Naive thymus-derived CD4-positive, alpha-beta T cell (primary cell): ENCODE results near the gene NUTM2B. TPM values are rescaled to one million over a fixed set of nuclear protein-coding genes. Genes with fewer than 3 reads are reported as not detected.
"Not testable (repeated sequence)": the region's sequence is repeated elsewhere in the genome, so short reads cannot be mapped to it uniquely, and the experiment has no call there.

ENCODE experiments used
- ATAC-seq: fragments of 150-1000 bp; cut with Tn5 transposase; 2 replicates; pipeline ENCODE4 v1.10.0; 2021; ENCODE audit warnings: mild to moderate bottlenecking, moderate library complexity
- CTCF ChIA-PET: fragments of 350-600 bp; sonication (Branson Sonifier 250); formaldehyde crosslinking; loops from one replicate; lab custom pipeline; 2021; ENCODE audit warnings: antibody characterized with exemption; lab: Charles Lee
- POLR2A ChIA-PET: fragments of 350-600 bp; sonication (Branson Sonifier 250); formaldehyde crosslinking; loops from one replicate; lab custom pipeline; 2021; ENCODE audit warnings: antibody characterized with exemption, inconsistent platforms; lab: Charles Lee
- DNase-seq, 9 donors: peaks; one replicate each; pipeline versions ENCODE4 v3.0.0 to v3.0.0-alpha.2; 2020 to 2022; ENCODE audit warnings: mixed read lengths in 1 of 9
- H3K27ac ChIP-seq: one replicate; pipeline ENCODE4 v1.7.0; 2013; ENCODE audit warnings: mild to moderate bottlenecking, low read depth, low read length, moderate library complexity
- H3K27me3 ChIP-seq, 2 donors: one replicate each; pipeline ENCODE4 v1.7.0; 2013; ENCODE audit warnings: low read length in 2 of 2, mild to moderate bottlenecking in 2 of 2, moderate library complexity in 2 of 2; ENCODE audit not compliant: control insufficient read depth in 2 of 2, insufficient read depth in 2 of 2
- H3K36me3 ChIP-seq, 3 experiments: 1 replicate in 2 of 3; 2 replicates in 1 of 3; pipeline ENCODE4 v1.7.0; 2013; ENCODE audit warnings: low read length in 3 of 3, mild to moderate bottlenecking in 3 of 3, moderate library complexity in 1 of 3; ENCODE audit not compliant: insufficient read depth in 3 of 3, control insufficient read depth in 2 of 3
- H3K4me1 ChIP-seq, 2 donors: one replicate each; pipeline ENCODE4 v1.7.0; 2013; ENCODE audit warnings: low read length in 2 of 2, mild to moderate bottlenecking in 2 of 2, moderate library complexity in 1 of 2; ENCODE audit not compliant: control insufficient read depth in 2 of 2, insufficient read depth in 2 of 2
- H3K4me3 ChIP-seq: 2 replicates; pipeline ENCODE4 v1.7.0; 2013; ENCODE audit warnings: mild to moderate bottlenecking, low read length
- H3K9me3 ChIP-seq, 3 experiments: 1 replicate in 2 of 3; 2 replicates in 1 of 3; pipeline ENCODE4 v1.7.0; 2013; ENCODE audit warnings: low read length in 3 of 3; ENCODE audit not compliant: control insufficient read depth in 2 of 3
- H3K27ac Mint-ChIP-seq, 9 donors: one replicate each; pipeline ENCODE4 v1.8.0; 2020 to 2022; ENCODE audit warnings: mixed read lengths in 9 of 9, mild to moderate bottlenecking in 8 of 9, moderate library complexity in 5 of 9, inconsistent platforms in 2 of 9
- H3K27me3 Mint-ChIP-seq, 5 donors: one replicate each; pipeline ENCODE4 v1.8.0; 2021 to 2022; ENCODE audit warnings: mixed read lengths in 5 of 5, mild to moderate bottlenecking in 1 of 5
- H3K36me3 Mint-ChIP-seq, 5 donors: one replicate each; pipeline ENCODE4 v1.8.0; 2020 to 2022; ENCODE audit warnings: mixed read lengths in 5 of 5, mild to moderate bottlenecking in 3 of 5, inconsistent platforms in 1 of 5
- H3K4me1 Mint-ChIP-seq, 7 donors: one replicate each; pipeline ENCODE4 v1.8.0; 2020 to 2022; ENCODE audit warnings: mixed read lengths in 7 of 7, mild to moderate bottlenecking in 3 of 7, inconsistent platforms in 1 of 7
- H3K4me3 Mint-ChIP-seq, 10 donors: one replicate each; pipeline ENCODE4 v1.8.0; 2020 to 2022; ENCODE audit warnings: mild to moderate bottlenecking in 10 of 10, mixed read lengths in 10 of 10, moderate library complexity in 6 of 10, inconsistent platforms in 2 of 10
- H3K9me3 Mint-ChIP-seq, 11 donors: one replicate each; pipeline ENCODE4 v1.8.0; 2020 to 2022; ENCODE audit warnings: mixed read lengths in 11 of 11, mild to moderate bottlenecking in 4 of 11, inconsistent platforms in 1 of 11, moderate library complexity in 1 of 11
- intact Hi-C, 2 donors: fragments of 100-400 bp; cut with micrococcal nuclease; formaldehyde crosslinking; loops; one replicate each; pipeline ENCODE4 v1.15.1; 2023
- polyA plus RNA-seq, 2 donors: library from polyadenylated mRNA; unstranded; fragments of 300-500 nt; fragmentation: Illumina TruSeq; gene quantifications; one replicate each; pipeline ENCODE4 v1.2.3, GENCODE V29; 2021
- total RNA-seq, 6 experiments: library from RNA in 5 of 6; stranded (reverse) in 5 of 6; gene quantifications; 1 replicate in 5 of 6; 2 replicates in 1 of 6; pipeline ENCODE4 v1.2.3 and lab custom pipeline; 2021 to 2026

Gene NUTM2B
- total and polyA plus RNA-seq, 7 experiments from 2014 or later, result 0.09 to 3.6 (median 2.0) TPM

- H3K27me3 Mint-ChIP-seq, intact Hi-C loops, H3K4me3 Mint-ChIP-seq, DNase-seq, H3K9me3 ChIP-seq, H3K4me3 ChIP-seq, H3K4me1 ChIP-seq, ATAC-seq, H3K9me3 Mint-ChIP-seq, CTCF ChIA-PET, H3K27me3 ChIP-seq, H3K27ac ChIP-seq, H3K36me3 ChIP-seq, POLR2A ChIA-PET, H3K4me1 Mint-ChIP-seq, H3K27ac Mint-ChIP-seq: not testable (repeated sequence)
- H3K36me3 Mint-ChIP-seq, result peaks cover 2 to 39% (median 6%) of the 10 kb centered on the region in 5 donors
Observed at GRCh38 chr10:79683884-79684720, 18.9 kb upstream of the NUTM2B start.

- H3K4me1 ChIP-seq, H3K9me3 Mint-ChIP-seq, H3K27me3 ChIP-seq, H3K4me1 Mint-ChIP-seq, H3K4me3 Mint-ChIP-seq, H3K27ac ChIP-seq, H3K36me3 ChIP-seq, H3K27me3 Mint-ChIP-seq, intact Hi-C loops, H3K9me3 ChIP-seq, H3K4me3 ChIP-seq, CTCF ChIA-PET, H3K27ac Mint-ChIP-seq, POLR2A ChIA-PET: not testable (repeated sequence)
- peaks cover 2 to 39% (median 6%) of the 10 kb centered on the region in 5 donors for H3K36me3 Mint-ChIP-seq
- ATAC-seq, result peak; percentile 94
- peak in 4 of 9 donors; percentile 19 to 52 (median 32) for DNase-seq
Observed at GRCh38 chr10:79685044-79685685, 17.9 kb upstream of the NUTM2B start.

- CTCF ChIA-PET, H3K27ac ChIP-seq, H3K4me1 ChIP-seq, H3K27me3 Mint-ChIP-seq, DNase-seq, H3K9me3 ChIP-seq, H3K27ac Mint-ChIP-seq, POLR2A ChIA-PET, H3K4me3 Mint-ChIP-seq, H3K27me3 ChIP-seq, intact Hi-C loops, H3K36me3 ChIP-seq, ATAC-seq, H3K4me1 Mint-ChIP-seq, H3K9me3 Mint-ChIP-seq, H3K4me3 ChIP-seq: not testable (repeated sequence)
- peaks cover 2 to 40% (median 6%) of the 10 kb centered on the region in 5 donors for H3K36me3 Mint-ChIP-seq
Observed at GRCh38 chr10:79686595-79686994, 16.4 kb upstream of the NUTM2B start.

- ATAC-seq, H3K4me3 ChIP-seq, H3K4me1 ChIP-seq, H3K4me3 Mint-ChIP-seq, H3K4me1 Mint-ChIP-seq, CTCF ChIA-PET, intact Hi-C loops, H3K9me3 ChIP-seq, H3K27me3 ChIP-seq, POLR2A ChIA-PET, DNase-seq, H3K36me3 ChIP-seq, H3K27me3 Mint-ChIP-seq, H3K27ac ChIP-seq, H3K9me3 Mint-ChIP-seq: not testable (repeated sequence)
- Mint-ChIP-seq H3K27ac (peak overlapping the region in 1 of 9 donors; percentile 67), H3K36me3 (peaks cover 2 to 45% (median 6%) of the 10 kb centered on the region in 5 donors)
Observed at GRCh38 chr10:79687406-79688150, 15.4 kb upstream of the NUTM2B start.

- H3K9me3 Mint-ChIP-seq, H3K4me1 ChIP-seq, DNase-seq, H3K27me3 ChIP-seq, H3K9me3 ChIP-seq, CTCF ChIA-PET, H3K27me3 Mint-ChIP-seq, H3K4me3 ChIP-seq, H3K36me3 ChIP-seq, intact Hi-C loops, H3K27ac Mint-ChIP-seq, ATAC-seq, POLR2A ChIA-PET, H3K27ac ChIP-seq, H3K4me3 Mint-ChIP-seq: not testable (repeated sequence)
- peaks cover 0 to 10% (median 5%) of the 10 kb centered on the region in 7 donors for H3K4me1 Mint-ChIP-seq
- peaks cover 2 to 41% (median 10%) of the 10 kb centered on the region in 5 donors for H3K36me3 Mint-ChIP-seq
Observed at GRCh38 chr10:79688798-79689197, 14.2 kb upstream of the NUTM2B start.

- H3K27ac Mint-ChIP-seq, H3K27ac ChIP-seq, ATAC-seq, H3K27me3 ChIP-seq, H3K4me3 Mint-ChIP-seq, H3K27me3 Mint-ChIP-seq, CTCF ChIA-PET, DNase-seq, H3K4me3 ChIP-seq, POLR2A ChIA-PET, intact Hi-C loops, H3K36me3 ChIP-seq, H3K9me3 ChIP-seq, H3K36me3 Mint-ChIP-seq, H3K9me3 Mint-ChIP-seq, H3K4me1 ChIP-seq: not testable (repeated sequence)
- H3K4me1 Mint-ChIP-seq, result peaks cover 2 to 14% (median 5%) of the 10 kb centered on the region in 7 donors
Observed at GRCh38 chr10:79696596-79696995, 6.4 kb upstream of the NUTM2B start.
